Endothelial cell of umbilical vein (primary cell): Measurements from ENCODE around the gene CC2D2A.

ENCODE experiments used
- CTCF ChIP-seq, 2 donors: IDR thresholded peaks; 1 replicate in 1 of 2; 2 replicates in 1 of 2; pipeline ENCODE4 v1.5.1; 2011; ENCODE audit warnings: low read length in 2 of 2, mild to moderate bottlenecking in 2 of 2, moderate library complexity in 2 of 2, control low read depth in 1 of 2, inconsistent platforms in 1 of 2, low read depth in 1 of 2; ENCODE audit not compliant: insufficient read depth in 1 of 2; ENCODE audit errors: extremely low read depth in 1 of 2
- EZH2 ChIP-seq: IDR thresholded peaks from 2 replicates; pipeline ENCODE4 v1.6.1; 2012; ENCODE audit warnings: borderline replicate concordance, low read depth, mild to moderate bottlenecking, moderate library complexity, low read length, inconsistent platforms; ENCODE audit not compliant: severe bottlenecking
- FOS ChIP-seq: IDR thresholded peaks from 2 replicates; pipeline ENCODE4 v1.6.1; 2011; ENCODE audit warnings: mild to moderate bottlenecking, low read length, moderate library complexity, borderline replicate concordance; ENCODE audit not compliant: insufficient read depth
- JUN ChIP-seq: IDR thresholded peaks from 2 replicates; pipeline ENCODE4 v1.6.1; 2011; ENCODE audit warnings: borderline replicate concordance, low read depth; ENCODE audit not compliant: insufficient read length, insufficient read depth
- MAX ChIP-seq: IDR thresholded peaks from 2 replicates; pipeline ENCODE4 v1.6.1; 2011; ENCODE audit not compliant: insufficient read depth, insufficient read length
- POLR2A ChIP-seq: IDR thresholded peaks from 2 replicates; pipeline ENCODE4 v1.6.1; 2012; ENCODE audit warnings: low read depth, mild to moderate bottlenecking, control low read depth, low read length
- POLR2AphosphoS5 ChIP-seq: IDR thresholded peaks from 2 replicates; pipeline ENCODE4 v1.6.1; 2012; ENCODE audit warnings: low read depth, mild to moderate bottlenecking, control low read depth, low read length, moderate library complexity; ENCODE audit not compliant: insufficient read depth

- TF ChIP-seq FOS (no peak), CTCF (IDR thresholded peaks at IDR 0.05; ENCODE audit: extremely low read depth in 1 of 2, insufficient read depth in 1 of 2, low read depth in 1 of 2, low read length in 2 of 2) (no peak), JUN (no peak), POLR2A (no peak), EZH2 (no peak), MAX (no peak), POLR2AphosphoS5 (no peak)
These were observed 118.0 kb downstream of the CC2D2A start for GRCh38 chr4:15587649-15588048.
